Small intestine (tissue), 7 donors: ENCODE measurements around the gene CTNNA1. TPM values are rescaled to one million over a fixed set of nuclear protein-coding genes. Genes with fewer than 3 reads are reported as not detected.
A peak's percentile ranks its signal among the peaks of the same experiment; 100 is the strongest.

Experiments
- DNase-seq, 2 donors: peaks; one replicate each; pipeline versions ENCODE4 v3.0.0 to v3.0.0-alpha.2; 2013
- FAIRE-seq: peaks from 2 replicates; lab custom pipeline; 2012; peaks lifted over from hg19 to GRCh38; lab: Jason Lieb, UNC
- H3K27ac ChIP-seq, 3 donors: one replicate each; pipeline ENCODE4 v1.5.1; 2013; ENCODE audit warnings: low read length in 2 of 3, mild to moderate bottlenecking in 2 of 3, control low read depth in 1 of 3, inconsistent platforms in 1 of 3, low read depth in 1 of 3, moderate library complexity in 1 of 3
- H3K27me3 ChIP-seq, 3 donors: one replicate each; pipeline ENCODE4 v1.6.1; 2013; ENCODE audit warnings: low read length in 3 of 3, inconsistent platforms in 1 of 3; ENCODE audit not compliant: control insufficient read depth in 3 of 3, insufficient read depth in 3 of 3
- H3K36me3 ChIP-seq, 3 donors: one replicate each; pipeline ENCODE4 v1.6.1; 2013; ENCODE audit warnings: low read length in 3 of 3, inconsistent platforms in 1 of 3, low read depth in 1 of 3, mild to moderate bottlenecking in 1 of 3, moderate library complexity in 1 of 3; ENCODE audit not compliant: control insufficient read depth in 3 of 3, insufficient read depth in 2 of 3
- H3K4me1 ChIP-seq, 3 donors: one replicate each; pipeline ENCODE4 v1.6.1; 2013; ENCODE audit warnings: low read length in 2 of 3, inconsistent platforms in 1 of 3, low read depth in 1 of 3, mild to moderate bottlenecking in 1 of 3, moderate library complexity in 1 of 3; ENCODE audit not compliant: control insufficient read depth in 3 of 3, insufficient read depth in 2 of 3
- H3K4me3 ChIP-seq, 3 donors: one replicate each; pipeline ENCODE4 v1.5.1; 2013; ENCODE audit warnings: low read length in 3 of 3, control low read depth in 1 of 3, inconsistent platforms in 1 of 3, low read depth in 1 of 3, mild to moderate bottlenecking in 1 of 3, moderate library complexity in 1 of 3
- H3K9me3 ChIP-seq, 2 donors: one replicate each; pipeline ENCODE4 v1.6.1; 2013; ENCODE audit warnings: low read depth in 1 of 2, low read length in 1 of 2; ENCODE audit not compliant: control insufficient read depth in 2 of 2, insufficient read depth in 1 of 2
- WGBS, 3 donors: extraction: QIAGEN DNeasy Blood & Tissue Kit; methylation state at CpG; one replicate each; pipeline ENCODE4 v1.1.7; 2013; 5-methylcytosine and 5-hydroxymethylcytosine counted together
- polyA plus RNA-seq, 4 donors: library from polyadenylated mRNA; stranded (reverse) in 3 of 4; unstranded in 1 of 4; fragments of 200-250 nt in 3 of 4; fragments of 120-200 nt in 1 of 4; gene quantifications; one replicate each; pipeline versions ENCODE4 v1.2.1 to v1.2.3, GENCODE V29; 2013
- donor health status: healthy with polysubstance abuse.
- donor health status: control.
- donor health status: control.
- donor health status: Bipolar disorder and iron deficiency.
- donor health status: healthy.

Gene CTNNA1
- polyA plus RNA-seq, 4 donors: 145 to 286 (median 196) TPM

- FAIRE-seq (no peak), DNase-seq (no peak)
- 87 to 96% (median 90%) methylated on average over 2 of the region's 2 CpGs for WGBS, 3 donors
- no peaks in the 10 kb centered on the region for H3K27me3 ChIP-seq
- no peak overlapping the region for H3K27ac ChIP-seq
- no peaks in the 10 kb centered on the region for H3K9me3 ChIP-seq
- H3K4me1 ChIP-seq: peaks cover 0 to 7% (median 0%) of the 10 kb centered on the region in 3 donors
- H3K36me3 ChIP-seq: peaks cover 0 to 13% (median 0%) of the 10 kb centered on the region in 3 donors
- H3K4me3 ChIP-seq: no peak overlapping the region
Observed at GRCh38 chr5:138841531-138841930, 88.3 kb downstream of the CTNNA1 start.

DNA sequence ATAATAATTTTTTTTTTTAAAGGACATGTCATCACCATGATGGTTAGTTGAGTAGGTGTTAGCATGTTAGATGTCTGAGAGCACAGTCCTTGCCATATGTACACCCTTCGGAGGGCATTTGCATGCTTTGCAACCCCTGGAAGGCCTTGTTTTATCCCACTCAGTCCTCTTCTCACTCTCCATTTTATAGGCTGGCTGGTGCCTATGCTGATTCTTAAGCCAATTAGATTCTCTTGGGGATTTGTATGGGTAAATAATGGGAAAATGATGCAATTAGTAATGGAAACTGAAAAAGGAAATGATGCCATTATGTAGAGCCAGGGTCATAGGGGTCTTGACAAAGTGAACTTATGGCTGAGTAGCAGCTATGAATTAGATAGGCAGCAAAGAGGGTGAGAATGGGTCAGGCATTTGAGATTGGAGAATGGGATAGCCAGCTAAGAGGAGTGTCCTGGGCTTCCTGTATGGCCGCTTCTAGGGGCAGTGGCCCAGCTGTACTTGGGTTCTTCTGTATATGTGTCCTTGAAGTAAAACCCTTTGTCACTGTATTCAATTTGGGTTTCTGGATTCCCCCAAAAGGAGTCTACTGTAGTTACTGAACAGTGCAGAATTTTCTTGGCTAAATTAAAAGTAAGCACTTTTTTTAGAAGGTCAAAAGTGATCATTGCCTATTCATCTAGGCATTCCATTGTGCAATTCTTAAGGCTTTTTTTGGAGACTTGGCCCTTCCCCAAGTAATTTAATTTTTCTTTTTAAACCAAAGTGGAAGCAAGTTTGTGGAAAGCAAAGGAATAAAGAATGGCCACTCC lies 90.3 kb downstream of the CTNNA1 start:
- peaks cover 0 to 7% (median 0%) of the 10 kb centered on the region in 3 donors for H3K4me1 ChIP-seq
- WGBS, 3 donors: 89 to 100% (median 95%) methylated on average over 2 of the region's 2 CpGs

DNA sequence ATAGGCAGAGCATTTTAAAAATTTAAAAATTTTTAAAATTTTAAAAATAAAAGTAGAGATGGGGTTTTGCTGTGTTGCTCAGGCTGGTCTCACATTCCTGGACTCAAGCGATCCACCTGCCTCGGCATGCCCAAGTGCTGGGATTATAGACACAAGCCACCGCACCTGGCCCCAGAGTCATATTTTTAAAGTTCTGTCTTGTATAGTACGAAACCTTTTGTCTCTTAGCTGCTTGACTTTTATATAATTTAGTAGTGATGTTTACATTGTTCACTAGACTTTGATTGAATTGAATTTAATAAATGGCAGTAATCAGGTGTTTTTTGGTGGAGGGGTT lies 90.9 kb downstream of the CTNNA1 start:
- DNase-seq (no peak), FAIRE-seq (no peak)
- Histone ChIP-seq H3K4me1 (peaks cover 0 to 7% (median 0%) of the 10 kb centered on the region in 3 donors), H3K36me3 (peaks cover 0 to 7% (median 0%) of the 10 kb centered on the region in 3 donors), H3K9me3 (no peaks in the 10 kb centered on the region), H3K27me3 (no peaks in the 10 kb centered on the region), H3K27ac (no peak overlapping the region), H3K4me3 (no peak overlapping the region)
- 94 to 96% (median 95%) methylated on average over 4 of the region's 4 CpGs for WGBS, 3 donors

More for the DNA sequence above, 90.3 kb downstream of the CTNNA1 start:
- FAIRE-seq (no peak), DNase-seq (no peak)
- Histone ChIP-seq H3K27ac (no peak overlapping the region), H3K4me3 (no peak overlapping the region), H3K27me3 (no peaks in the 10 kb centered on the region), H3K36me3 (peaks cover 0 to 7% (median 0%) of the 10 kb centered on the region in 3 donors), H3K9me3 (no peaks in the 10 kb centered on the region)

DNA sequence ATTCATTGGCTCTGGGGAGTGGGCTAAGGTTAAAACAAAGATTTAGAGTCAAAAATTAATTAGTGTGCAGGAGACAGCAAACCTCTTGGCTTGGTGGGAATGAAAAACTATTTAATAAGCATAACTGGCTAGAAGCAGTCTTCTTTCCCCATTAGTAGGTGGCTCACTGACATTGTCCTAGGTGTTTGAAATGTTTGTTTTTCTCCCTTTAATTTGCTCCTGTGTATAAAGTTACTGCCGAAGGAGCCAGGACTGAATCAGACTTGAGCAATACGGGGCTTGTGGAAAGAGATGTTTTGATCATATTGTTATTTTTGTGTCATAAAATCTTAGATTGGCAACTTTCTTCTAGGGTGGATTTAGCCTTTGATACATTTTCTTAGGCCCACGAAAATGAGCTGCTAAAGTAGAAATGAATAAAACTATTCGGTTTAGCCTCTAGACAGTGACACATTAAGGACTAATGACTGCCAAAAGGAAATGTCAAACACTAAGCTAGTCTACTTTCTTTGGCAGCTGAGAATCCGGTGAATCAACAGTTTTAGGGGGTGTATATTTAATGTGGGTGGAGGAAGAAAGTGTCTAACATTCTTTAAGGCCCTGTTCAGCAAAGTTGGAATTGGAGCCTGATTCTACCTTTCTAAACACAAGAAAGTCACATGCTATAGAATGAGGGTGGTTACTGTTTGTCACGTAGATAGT lies 91.7 kb downstream of the CTNNA1 start:
- no peaks in the 10 kb centered on the region for H3K27me3 ChIP-seq
- peaks cover 0 to 4% (median 0%) of the 10 kb centered on the region in 3 donors for H3K36me3 ChIP-seq
- H3K4me1 ChIP-seq: peaks cover 0 to 7% (median 0%) of the 10 kb centered on the region in 3 donors
- FAIRE-seq: no peak
- H3K4me3 ChIP-seq: no peak overlapping the region
- DNase-seq: no peak
- 58 to 89% (median 78%) methylated on average over 6 of the region's 6 CpGs for WGBS, 3 donors
- peak overlapping the region in 1 of 3 donors; percentile 4 for H3K27ac ChIP-seq
- H3K9me3 ChIP-seq: no peaks in the 10 kb centered on the region

DNA sequence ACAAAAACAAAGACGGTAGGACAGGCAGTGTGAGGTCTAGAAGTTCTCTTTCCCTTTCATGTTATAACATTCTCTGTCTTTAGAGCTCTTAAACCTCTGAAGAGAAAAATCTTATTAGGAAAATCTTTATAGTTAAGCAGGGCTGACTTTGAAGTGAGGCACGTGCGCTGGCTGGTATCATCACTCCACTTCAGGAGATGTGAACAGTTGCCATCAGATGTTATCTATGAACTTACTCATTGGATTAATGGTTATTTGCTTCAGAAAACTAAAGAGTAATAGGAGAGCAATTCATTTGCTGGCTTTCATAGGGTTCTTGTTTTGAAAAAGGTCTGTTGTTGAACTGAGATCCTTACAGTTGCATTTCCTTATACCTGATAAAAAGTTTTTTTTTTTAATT lies 96.2 kb downstream of the CTNNA1 start:
- no peaks in the 10 kb centered on the region for H3K4me1 ChIP-seq
- no peak overlapping the region for H3K4me3 ChIP-seq
- no peak for FAIRE-seq
- no peaks in the 10 kb centered on the region for H3K27me3 ChIP-seq
- 12 to 49% (median 42%) methylated on average over 3 of the region's 3 CpGs for WGBS, 3 donors
- peaks cover 0 to 7% (median 0%) of the 10 kb centered on the region in 3 donors for H3K36me3 ChIP-seq
- H3K27ac ChIP-seq: no peak overlapping the region
- no peak for DNase-seq
- no peaks in the 10 kb centered on the region for H3K9me3 ChIP-seq

- Histone ChIP-seq H3K4me3 (no peak overlapping the region), H3K27me3 (no peaks in the 10 kb centered on the region), H3K9me3 (no peaks in the 10 kb centered on the region), H3K36me3 (peaks cover 0 to 7% (median 0%) of the 10 kb centered on the region in 3 donors), H3K27ac (no peak overlapping the region), H3K4me1 (no peaks in the 10 kb centered on the region)
- DNase-seq (no peak), FAIRE-seq (no peak)
- 84 to 92% (median 86%) methylated on average over 1 of the region's 1 CpG for WGBS, 3 donors
Observed at GRCh38 chr5:138849882-138850281, 96.7 kb downstream of the CTNNA1 start.

GRCh38 chr5:138850865-138851435 lies 97.7 kb downstream of the CTNNA1 start:
- Histone ChIP-seq H3K27me3 (no peaks in the 10 kb centered on the region), H3K9me3 (no peaks in the 10 kb centered on the region), H3K4me1 (no peaks in the 10 kb centered on the region), H3K27ac (no peak overlapping the region), H3K4me3 (no peak overlapping the region), H3K36me3 (peaks cover 0 to 5% (median 0%) of the 10 kb centered on the region in 3 donors)
- FAIRE-seq: no peak
- 43 to 54% (median 53%) methylated on average over 2 of the region's 2 CpGs for WGBS, 3 donors
- no peak for DNase-seq

- no peak for FAIRE-seq
Observed at GRCh38 chr5:138853132-138853531, 99.9 kb downstream of the CTNNA1 start.

More at GRCh38 chr5:138853132-138853531, 99.9 kb downstream of the CTNNA1 start:
- Histone ChIP-seq H3K4me3 (no peak overlapping the region), H3K4me1 (no peaks in the 10 kb centered on the region), H3K9me3 (no peaks in the 10 kb centered on the region), H3K27ac (no peak overlapping the region), H3K27me3 (no peaks in the 10 kb centered on the region), H3K36me3 (peaks cover 0 to 5% (median 0%) of the 10 kb centered on the region in 3 donors)
- 77 to 91% (median 83%) methylated on average over 9 of the region's 9 CpGs for WGBS, 3 donors
- DNase-seq: no peak
